ENCODE results near the gene SELENOO.

DNA sequence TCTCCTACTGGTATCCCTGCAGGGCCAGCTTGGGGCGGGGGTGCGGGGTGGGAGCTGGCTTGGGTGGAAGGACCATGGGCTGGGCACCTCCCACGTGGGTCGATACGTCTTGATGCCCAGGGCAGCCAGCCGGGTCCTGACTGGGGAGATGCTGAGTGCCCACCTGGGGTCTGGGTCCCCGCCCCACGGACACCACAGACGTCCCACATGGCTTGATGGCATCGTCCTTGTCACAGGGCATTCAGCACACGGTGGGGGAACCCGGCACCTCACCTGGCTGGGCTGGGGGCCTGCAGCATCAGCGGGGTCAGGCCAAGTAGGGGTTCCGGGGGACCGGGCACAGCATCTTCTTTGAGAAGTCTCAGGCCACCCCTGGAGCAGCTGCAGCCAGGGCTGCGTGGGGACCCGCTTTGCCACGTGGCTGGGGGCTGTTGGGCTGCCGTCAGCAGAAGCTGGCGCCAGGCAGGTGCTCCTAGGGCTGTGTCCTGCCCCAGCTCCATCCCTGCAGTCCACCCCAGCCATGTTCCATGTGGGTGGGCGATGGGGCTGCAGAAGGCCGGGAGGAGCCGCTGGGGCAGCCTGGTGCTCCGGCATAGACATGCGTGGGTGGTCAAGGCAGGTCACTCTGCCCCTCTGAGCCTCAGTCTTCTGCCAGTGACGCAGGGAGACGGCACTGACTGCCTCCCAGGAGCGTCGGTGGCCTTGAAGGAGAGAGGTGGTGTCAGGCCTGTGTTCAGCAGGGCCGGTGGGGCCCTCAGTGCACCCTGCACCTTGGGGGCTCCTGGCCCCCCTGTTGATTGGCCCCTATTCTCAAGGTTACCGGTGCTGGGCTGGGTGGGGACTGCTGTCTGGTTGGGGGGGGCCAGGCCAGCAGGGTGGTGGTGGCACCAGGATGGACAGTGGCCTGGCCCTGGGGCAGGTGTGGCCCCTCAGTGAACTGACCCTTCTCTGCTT is 8.4 kb downstream of the SELENOO start:
- TF ChIP-seq, protein P1, sequence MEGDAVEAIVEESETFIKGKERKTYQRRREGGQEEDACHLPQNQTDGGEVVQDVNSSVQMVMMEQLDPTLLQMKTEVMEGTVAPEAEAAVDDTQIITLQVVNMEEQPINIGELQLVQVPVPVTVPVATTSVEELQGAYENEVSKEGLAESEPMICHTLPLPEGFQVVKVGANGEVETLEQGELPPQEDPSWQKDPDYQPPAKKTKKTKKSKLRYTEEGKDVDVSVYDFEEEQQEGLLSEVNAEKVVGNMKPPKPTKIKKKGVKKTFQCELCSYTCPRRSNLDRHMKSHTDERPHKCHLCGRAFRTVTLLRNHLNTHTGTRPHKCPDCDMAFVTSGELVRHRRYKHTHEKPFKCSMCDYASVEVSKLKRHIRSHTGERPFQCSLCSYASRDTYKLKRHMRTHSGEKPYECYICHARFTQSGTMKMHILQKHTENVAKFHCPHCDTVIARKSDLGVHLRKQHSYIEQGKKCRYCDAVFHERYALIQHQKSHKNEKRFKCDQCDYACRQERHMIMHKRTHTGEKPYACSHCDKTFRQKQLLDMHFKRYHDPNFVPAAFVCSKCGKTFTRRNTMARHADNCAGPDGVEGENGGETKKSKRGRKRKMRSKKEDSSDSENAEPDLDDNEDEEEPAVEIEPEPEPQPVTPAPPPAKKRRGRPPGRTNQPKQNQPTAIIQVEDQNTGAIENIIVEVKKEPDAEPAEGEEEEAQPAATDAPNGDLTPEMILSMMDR (IDR thresholded peaks at IDR 0.05 in 2 of 3, conservative IDR thresholded peaks at IDR 0.05 in 1 of 3; ENCODE audit: borderline replicate concordance in 1 of 3, insufficient read depth in 1 of 3, low read depth in 2 of 3, low read length in 2 of 3), result no peak
- TF ChIP-seq ZFX (IDR thresholded peaks at IDR 0.05), result no peak
- TF ChIP-seq POLR2A (IDR thresholded peaks at IDR 0.05; ENCODE audit: borderline replicate concordance, extremely low read depth, insufficient read depth, insufficient read length), result no peak
- TF ChIP-seq POLR2AphosphoS5 (IDR thresholded peaks at IDR 0.05; ENCODE audit: low read depth, low read length), result no peak
- TF ChIP-seq, protein P2, sequence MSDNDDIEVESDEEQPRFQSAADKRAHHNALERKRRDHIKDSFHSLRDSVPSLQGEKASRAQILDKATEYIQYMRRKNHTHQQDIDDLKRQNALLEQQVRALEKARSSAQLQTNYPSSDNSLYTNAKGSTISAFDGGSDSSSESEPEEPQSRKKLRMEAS (IDR thresholded peaks at IDR 0.05), result no peak
- TF ChIP-seq YY1 (IDR thresholded peaks at IDR 0.05; ENCODE audit: extremely low read depth, insufficient replicate concordance, low read depth, low read length), result no peak
- TF ChIP-seq TCF7L2 (IDR thresholded peaks at IDR 0.05; ENCODE audit: borderline replicate concordance, extremely low read depth, insufficient read depth, insufficient read length), result no peak
- TF ChIP-seq SP1 (IDR thresholded peaks at IDR 0.05; ENCODE audit: low read depth), result no peak
- no peak for TF ChIP-seq SIN3A (IDR thresholded peaks at IDR 0.05; ENCODE audit: low read depth)

Data from HCT116 (cell line).